ENCODE data around the gene SECISBP2L. TPM values are rescaled to one million over a fixed set of nuclear protein-coding genes. Genes with fewer than 3 reads are reported as not detected.

The SECISBP2L gene
- total RNA-seq, 1 experiment from 2014 or later: 33.2 TPM

GRCh38 chr15:49032601-49033145, 13.6 kb downstream of the SECISBP2L start:
- DNase-seq: no peak
- no peak overlapping the region for H3K4me2 ChIP-seq
- intact Hi-C loops (cut with micrococcal nuclease; ENCODE audit: unreplicated experiment): no loop called here
- H3K27ac ChIP-seq: no peak overlapping the region
- no peak overlapping the region for H3K4me3 ChIP-seq
- BruUV-seq (replicated peaks): no TSS peak
- no peak overlapping the region for H2AFZ ChIP-seq
- CTCF ChIA-PET: no interaction called here
- no peaks in the 10 kb centered on the region for H3K27me3 ChIP-seq (ENCODE audit: insufficient read depth, low read depth)
- no peaks in the 10 kb centered on the region for H3K4me1 ChIP-seq (replicated peaks; ENCODE audit: insufficient read depth)
- no peak for TF ChIP-seq EZH2 (IDR thresholded peaks at IDR 0.05; ENCODE audit: low read depth)
- no peak for TF ChIP-seq CTCF (conservative IDR thresholded peaks at IDR 0.05)
- POLR2A ChIA-PET (ENCODE audit: unreplicated experiment): no interaction called here
- H3K9me3 ChIP-seq (ENCODE audit: insufficient read depth, low read depth): no peaks in the 10 kb centered on the region
- H3K79me2 ChIP-seq (ENCODE audit: low read depth): no peaks in the 10 kb centered on the region
- H4K20me1 ChIP-seq (ENCODE audit: insufficient read depth): no peaks in the 10 kb centered on the region
- no peaks in the 10 kb centered on the region for H3K36me3 ChIP-seq (ENCODE audit: low read depth)
- H3F3A ChIP-seq (ENCODE audit: insufficient read depth, low read depth): no peaks in the 10 kb centered on the region
- no peaks in the 10 kb centered on the region for H3K9me2 ChIP-seq (ENCODE audit: insufficient read depth)

DNA sequence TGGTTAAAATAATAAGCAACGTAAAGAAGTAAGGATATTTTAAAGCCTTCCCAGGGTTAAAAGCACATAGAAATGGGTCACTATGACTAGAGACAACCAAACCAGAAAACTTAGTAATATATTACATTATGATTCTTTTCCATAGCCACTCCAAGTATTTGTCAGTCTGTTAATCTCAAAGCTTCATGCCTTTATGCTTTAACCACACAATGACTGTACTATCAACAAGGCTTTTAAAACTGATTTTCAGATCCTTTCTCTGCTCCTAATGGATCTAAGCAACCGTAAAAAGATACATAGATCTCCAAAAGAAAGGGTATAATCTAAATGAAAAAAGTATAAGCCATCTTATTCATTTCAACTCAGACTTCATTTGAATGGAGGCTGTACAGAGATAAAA, 14.4 kb downstream of the SECISBP2L start:
- H3K4me1 ChIP-seq (replicated peaks; ENCODE audit: insufficient read depth): no peaks in the 10 kb centered on the region
- TF ChIP-seq CTCF (conservative IDR thresholded peaks at IDR 0.05): no peak
- no peak for TF ChIP-seq EZH2 (IDR thresholded peaks at IDR 0.05; ENCODE audit: low read depth)
- H3K79me2 ChIP-seq (ENCODE audit: low read depth): no peaks in the 10 kb centered on the region
- BruUV-seq (replicated peaks): no TSS peak
- no peak overlapping the region for H3K27ac ChIP-seq
- no peaks in the 10 kb centered on the region for H3K9me3 ChIP-seq (ENCODE audit: insufficient read depth, low read depth)
- H3K9me2 ChIP-seq (ENCODE audit: insufficient read depth): no peaks in the 10 kb centered on the region
- intact Hi-C loops (cut with micrococcal nuclease; ENCODE audit: unreplicated experiment): no loop called here
- H4K20me1 ChIP-seq (ENCODE audit: insufficient read depth): no peaks in the 10 kb centered on the region
- H3K36me3 ChIP-seq (ENCODE audit: low read depth): no peaks in the 10 kb centered on the region
- H3K27me3 ChIP-seq (ENCODE audit: insufficient read depth, low read depth): no peaks in the 10 kb centered on the region
- H2AFZ ChIP-seq: no peak overlapping the region
- H3F3A ChIP-seq (ENCODE audit: insufficient read depth, low read depth): no peaks in the 10 kb centered on the region
- no peak overlapping the region for H3K4me2 ChIP-seq
- CTCF ChIA-PET: no interaction called here
- no peak for DNase-seq
- H3K4me3 ChIP-seq: no peak overlapping the region
- POLR2A ChIA-PET (ENCODE audit: unreplicated experiment): no interaction called here

- TF ChIP-seq EZH2 (IDR thresholded peaks at IDR 0.05; ENCODE audit: low read depth) (no peak), CTCF (conservative IDR thresholded peaks at IDR 0.05) (no peak)
- intact Hi-C loops (cut with micrococcal nuclease; ENCODE audit: unreplicated experiment): no loop called here
- Histone ChIP-seq H3K4me1 (replicated peaks; ENCODE audit: insufficient read depth) (no peaks in the 10 kb centered on the region), H3F3A (ENCODE audit: insufficient read depth, low read depth) (no peaks in the 10 kb centered on the region), H3K36me3 (ENCODE audit: low read depth) (no peaks in the 10 kb centered on the region), H3K27ac (no peak overlapping the region), H3K27me3 (ENCODE audit: insufficient read depth, low read depth) (no peaks in the 10 kb centered on the region), H2AFZ (no peak overlapping the region), H3K9me2 (ENCODE audit: insufficient read depth) (no peaks in the 10 kb centered on the region), H4K20me1 (ENCODE audit: insufficient read depth) (no peaks in the 10 kb centered on the region), H3K9me3 (ENCODE audit: insufficient read depth, low read depth) (no peaks in the 10 kb centered on the region), H3K4me3 (no peak overlapping the region), H3K79me2 (ENCODE audit: low read depth) (no peaks in the 10 kb centered on the region), H3K4me2 (no peak overlapping the region)
- no peak for DNase-seq
- ChIA-PET CTCF (no interaction called here), POLR2A (ENCODE audit: unreplicated experiment) (no interaction called here)
- BruUV-seq (replicated peaks): no TSS peak
Measured at GRCh38 chr15:49026700-49027099, 19.5 kb downstream of the SECISBP2L start.
